Measurements from ENCODE around the gene SLC39A11.

DNA sequence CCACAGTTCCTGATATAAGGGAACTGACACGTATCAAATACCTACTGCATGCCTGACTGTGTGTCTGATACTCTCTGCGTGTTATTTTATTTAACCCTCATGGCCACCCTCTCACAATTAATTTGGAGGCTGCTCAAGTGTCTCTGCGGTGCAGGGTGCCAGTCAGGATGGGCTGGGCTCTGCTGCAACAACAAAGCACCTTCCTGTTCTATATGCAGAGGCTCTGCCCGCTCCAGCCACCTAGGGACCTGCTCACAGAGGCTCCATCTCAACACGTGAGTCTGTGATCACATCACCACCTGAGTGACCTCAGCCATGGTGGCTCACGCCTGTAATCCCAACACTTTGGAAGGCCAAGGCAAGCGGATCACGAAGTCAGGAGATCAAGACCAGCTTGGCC lies 87.1 kb downstream of the SLC39A11 start:
- TF ChIP-seq, protein P1, sequence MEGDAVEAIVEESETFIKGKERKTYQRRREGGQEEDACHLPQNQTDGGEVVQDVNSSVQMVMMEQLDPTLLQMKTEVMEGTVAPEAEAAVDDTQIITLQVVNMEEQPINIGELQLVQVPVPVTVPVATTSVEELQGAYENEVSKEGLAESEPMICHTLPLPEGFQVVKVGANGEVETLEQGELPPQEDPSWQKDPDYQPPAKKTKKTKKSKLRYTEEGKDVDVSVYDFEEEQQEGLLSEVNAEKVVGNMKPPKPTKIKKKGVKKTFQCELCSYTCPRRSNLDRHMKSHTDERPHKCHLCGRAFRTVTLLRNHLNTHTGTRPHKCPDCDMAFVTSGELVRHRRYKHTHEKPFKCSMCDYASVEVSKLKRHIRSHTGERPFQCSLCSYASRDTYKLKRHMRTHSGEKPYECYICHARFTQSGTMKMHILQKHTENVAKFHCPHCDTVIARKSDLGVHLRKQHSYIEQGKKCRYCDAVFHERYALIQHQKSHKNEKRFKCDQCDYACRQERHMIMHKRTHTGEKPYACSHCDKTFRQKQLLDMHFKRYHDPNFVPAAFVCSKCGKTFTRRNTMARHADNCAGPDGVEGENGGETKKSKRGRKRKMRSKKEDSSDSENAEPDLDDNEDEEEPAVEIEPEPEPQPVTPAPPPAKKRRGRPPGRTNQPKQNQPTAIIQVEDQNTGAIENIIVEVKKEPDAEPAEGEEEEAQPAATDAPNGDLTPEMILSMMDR (IDR thresholded peaks at IDR 0.05) = no peak
- TF ChIP-seq EZH2phosphoT487 (IDR thresholded peaks at IDR 0.05) = no peak
- TF ChIP-seq EZH2 (IDR thresholded peaks at IDR 0.05) = no peak
